SK-N-SH (cell line): ENCODE measurements around the gene SCN4B. TPM values are rescaled to one million over a fixed set of nuclear protein-coding genes. Genes with fewer than 3 reads are reported as not detected.

Experiments used
- CTCF ChIA-PET: fragments of 300-600, 350-600 bp; formaldehyde crosslinking; extraction: SDS; loops from one replicate; lab custom pipeline; 2021; lab: Yijun Ruan, JAX
- POLR2A ChIA-PET: fragments of 350-600 bp; sonication (Branson Sonifier 250); formaldehyde crosslinking; extraction: SDS; loops from one replicate; lab custom pipeline; 2020; ENCODE audit warnings: antibody characterized with exemption, inconsistent platforms; lab: Yijun Ruan, JAX
- DNase-seq: peaks from one replicate; pipeline ENCODE4 v3.0.0; 2012
- H2AFZ ChIP-seq: fragments of 200-600 bp; sonication (generic); 2 replicates; pipeline ENCODE4 v1.8.1; 2016; ENCODE audit warnings: antibody characterized with exemption, mild to moderate bottlenecking, low read depth
- H3F3A ChIP-seq: fragments of 200-600 bp; sonication (generic); replicated peaks from 2 replicates; pipeline ENCODE3; 2016; ENCODE audit warnings: antibody characterized with exemption, mild to moderate bottlenecking; ENCODE audit not compliant: insufficient read depth
- H3K27ac ChIP-seq, 2 experiments: fragments of 200-500 bp in 1 of 2; fragments of 200-600 bp in 1 of 2; sonication (Bioruptor generic) in 1 of 2; sonication (generic), shearing (Covaris generic) in 1 of 2; 2 replicates each; pipeline versions ENCODE4 v1.5.1 to v1.6.1; 2014 to 2016; ENCODE audit warnings: low read depth in 2 of 2, inconsistent platforms in 1 of 2, low read length in 1 of 2, mild to moderate bottlenecking in 1 of 2, mixed read lengths in 1 of 2
- H3K27me3 ChIP-seq: fragments of 200-600 bp; sonication (generic), shearing (Covaris generic); 2 replicates; pipeline ENCODE4 v1.6.1; 2016; ENCODE audit warnings: mixed run types; ENCODE audit not compliant: insufficient read depth
- H3K36me3 ChIP-seq, 2 experiments: fragments of 200-500 bp in 1 of 2; fragments of 200-600 bp in 1 of 2; sonication (Bioruptor generic) in 1 of 2; sonication (generic) in 1 of 2; replicated peaks in 1 of 2; 2 replicates each; pipeline versions ENCODE3 to v1.5.1; 2014 to 2016; ENCODE audit warnings: low read length in 1 of 2, mild to moderate bottlenecking in 1 of 2; ENCODE audit not compliant: insufficient read depth in 2 of 2, control insufficient read depth in 1 of 2
- H3K4me1 ChIP-seq, 2 experiments: fragments of 200-500 bp in 1 of 2; fragments of 200-600 bp in 1 of 2; sonication (Bioruptor generic) in 1 of 2; sonication (generic), shearing (Covaris generic) in 1 of 2; 2 replicates each; pipeline versions ENCODE4 v1.5.1 to v1.6.1; 2014 to 2016; ENCODE audit warnings: low read depth in 1 of 2, low read length in 1 of 2, mixed run types in 1 of 2; ENCODE audit not compliant: insufficient read depth in 2 of 2, control insufficient read depth in 1 of 2
- H3K4me2 ChIP-seq: fragments of 200-600 bp; sonication (generic), shearing (Covaris generic); 2 replicates; pipeline ENCODE4 v1.6.1; 2017; ENCODE audit warnings: mixed run types
- H3K4me3 ChIP-seq, 2 experiments: fragments of 200-500 bp in 1 of 2; fragments of 200-600 bp in 1 of 2; sonication (Bioruptor generic) in 1 of 2; sonication (generic), shearing (Covaris generic) in 1 of 2; 2 replicates each; pipeline versions ENCODE4 v1.5.1 to v1.8.1; 2014 to 2016; ENCODE audit warnings: low read depth in 2 of 2, inconsistent platforms in 1 of 2, low read length in 1 of 2, mild to moderate bottlenecking in 1 of 2, mixed read lengths in 1 of 2, moderate library complexity in 1 of 2
- H3K79me2 ChIP-seq: fragments of 200-600 bp; sonication (generic); 2 replicates; pipeline ENCODE4 v1.8.1; 2017; ENCODE audit warnings: mild to moderate bottlenecking; ENCODE audit not compliant: insufficient read depth
- H3K9ac ChIP-seq: fragments of 200-600 bp; sonication (generic); 2 replicates; pipeline ENCODE4 v1.6.1; 2017; ENCODE audit warnings: mixed run types
- H3K9me2 ChIP-seq: fragments of 200-600 bp; sonication (generic); 2 replicates; pipeline ENCODE4 v1.6.1; 2017; ENCODE audit warnings: mixed run types
- H3K9me3 ChIP-seq: fragments of 200-600 bp; sonication (generic); 2 replicates; pipeline ENCODE4 v1.6.1; 2017; ENCODE audit warnings: mixed run types, mild to moderate bottlenecking, moderate library complexity
- H4K20me1 ChIP-seq: fragments of 200-600 bp; sonication (generic); 2 replicates; pipeline ENCODE4 v1.6.1; 2017; ENCODE audit warnings: mild to moderate bottlenecking, mixed run types; ENCODE audit not compliant: insufficient read depth
- CHD2 ChIP-seq: fragments of 150-350 bp; IDR thresholded peaks from 2 replicates; pipeline ENCODE4 v1.6.1; 2018; ENCODE audit warnings: low read length; ENCODE audit not compliant: partially characterized antibody
- CTCF ChIP-seq: fragments of 200-600 bp; sonication (generic); IDR thresholded peaks from 2 replicates; pipeline ENCODE4 v1.6.1; 2017; ENCODE audit warnings: antibody characterized with exemption, mild to moderate bottlenecking, moderate library complexity
- EP300 ChIP-seq, 2 experiments: IDR thresholded peaks; 2 replicates each; pipeline versions ENCODE4 v1.4.0 to v1.6.1; 2012; ENCODE audit warnings: borderline replicate concordance in 1 of 2, low read depth in 1 of 2, low read length in 1 of 2
- EZH2phosphoT487 ChIP-seq: fragments of 200-600 bp; sonication (generic); IDR thresholded peaks from 2 replicates; pipeline ENCODE4 v1.6.1; 2017; ENCODE audit warnings: low read depth, mixed run types, mild to moderate bottlenecking, antibody characterized with exemption, moderate library complexity, borderline replicate concordance
- FOSL2 ChIP-seq: IDR thresholded peaks from 2 replicates; pipeline ENCODE4 v1.4.0; 2012; ENCODE audit warnings: low read depth, mild to moderate bottlenecking, moderate library complexity, borderline replicate concordance
- FOXJ3 ChIP-seq: sonication (generic); formaldehyde crosslinking; IDR thresholded peaks from 2 replicates; pipeline ENCODE4 v1.5.1; 2020; ENCODE audit warnings: mild to moderate bottlenecking, missing genetic modification reagents
- FOXM1 ChIP-seq: IDR thresholded peaks from 2 replicates; pipeline ENCODE4 v1.4.0; 2012; ENCODE audit warnings: low read depth, mild to moderate bottlenecking
- GABPA ChIP-seq: IDR thresholded peaks from 2 replicates; pipeline ENCODE4 v1.4.0; 2012; ENCODE audit warnings: low read depth, mild to moderate bottlenecking
- GATA2 ChIP-seq: sonication (generic); formaldehyde crosslinking; IDR thresholded peaks from 2 replicates; pipeline ENCODE4 v1.5.0; 2020; ENCODE audit warnings: mild to moderate bottlenecking, missing genetic modification reagents
- JUND ChIP-seq: IDR thresholded peaks from 2 replicates; pipeline ENCODE4 v1.4.0; 2012
- MAX ChIP-seq: IDR thresholded peaks from 2 replicates; pipeline ENCODE4 v1.4.0; 2012; ENCODE audit warnings: low read depth
- NFIC ChIP-seq: IDR thresholded peaks from 2 replicates; pipeline ENCODE4 v1.4.0; 2012; ENCODE audit warnings: borderline replicate concordance
- POLR2AphosphoS5 ChIP-seq: IDR thresholded peaks from 2 replicates; pipeline ENCODE4 v1.6.1; 2012; ENCODE audit warnings: low read depth, low read length
- RAD21 ChIP-seq: IDR thresholded peaks from 2 replicates; pipeline ENCODE4 v1.6.1; 2012; ENCODE audit warnings: mild to moderate bottlenecking, low read length
- REST ChIP-seq: IDR thresholded peaks from 2 replicates; pipeline ENCODE4 v1.6.1; 2012; ENCODE audit warnings: mild to moderate bottlenecking, low read depth, low read length, moderate library complexity
- RFX5 ChIP-seq: IDR thresholded peaks from 2 replicates; pipeline ENCODE4 v1.6.1; 2012; ENCODE audit warnings: mild to moderate bottlenecking, improper control_type of control experiment, low read length
- RXRA ChIP-seq: IDR thresholded peaks from 2 replicates; pipeline ENCODE4 v1.4.0; 2012; ENCODE audit warnings: low read depth, mild to moderate bottlenecking, borderline replicate concordance
- SIN3A ChIP-seq: IDR thresholded peaks from 2 replicates; pipeline ENCODE4 v1.6.1; 2012; ENCODE audit warnings: low read depth, mild to moderate bottlenecking, low read length, moderate library complexity, borderline replicate concordance
- TAF1 ChIP-seq: IDR thresholded peaks from 2 replicates; pipeline ENCODE4 v1.6.1; 2012; ENCODE audit warnings: low read depth, mild to moderate bottlenecking, low read length, moderate library complexity, borderline replicate concordance
- TCF12 ChIP-seq: IDR thresholded peaks from 2 replicates; pipeline ENCODE4 v1.4.0; 2012
- TEAD4 ChIP-seq: IDR thresholded peaks from 2 replicates; pipeline ENCODE4 v1.4.0; 2012; ENCODE audit warnings: mild to moderate bottlenecking, borderline replicate concordance; ENCODE audit not compliant: insufficient read depth
- USF1 ChIP-seq: IDR thresholded peaks from 2 replicates; pipeline ENCODE4 v1.4.0; 2012; ENCODE audit warnings: low read depth, borderline replicate concordance
- YY1 ChIP-seq: IDR thresholded peaks from 2 replicates; pipeline ENCODE4 v1.4.0; 2012; ENCODE audit warnings: low read depth, mild to moderate bottlenecking
- WGBS: methylation state at CpG from one replicate; pipeline ENCODE4 v1.1.6; 2017; ENCODE audit warnings: low lambda C conversion rate; 5-methylcytosine and 5-hydroxymethylcytosine counted together
- polyA plus RNA-seq, 3 experiments: library from polyadenylated mRNA; depleted of rRNA; stranded (reverse); fragments of >200 nt; gene quantifications; 2 replicates each; pipeline ENCODE4 v1.2.3, GENCODE V29; 2012

SCN4B gene
- polyA plus RNA-seq, 1 of the 3 experiments (the other 2 are of a cell fraction), result 1.2 TPM

GRCh38 chr11:118084656-118085055 is 68.0 kb downstream of the SCN4B start:
- CTCF ChIA-PET, result interaction anchor here (2.0 kb wide), 1 partner anchor 31 kb away, joined by 9 read pairs; no protein-coding TSS in a partner anchor
- DNase-seq, result no peak
- Histone ChIP-seq H4K20me1 (no peaks in the 10 kb centered on the region), H3K9ac (no peak overlapping the region), H3K4me1 (no peaks in the 10 kb centered on the region), H2AFZ (no peak overlapping the region), H3K36me3 (no peaks in the 10 kb centered on the region), H3F3A (no peaks in the 10 kb centered on the region), H3K4me3 (no peak overlapping the region), H3K27me3 (peaks cover 14% of the 10 kb centered on the region), H3K4me2 (no peak overlapping the region), H3K9me2 (no peaks in the 10 kb centered on the region), H3K9me3 (no peaks in the 10 kb centered on the region), H3K79me2 (no peaks in the 10 kb centered on the region), H3K27ac (no peak overlapping the region)
- no peak for TF ChIP-seq RAD21
- no peak for TF ChIP-seq FOXJ3 (CRISPR knock-in tag)
- TF ChIP-seq FOXM1, result no peak
- TF ChIP-seq GATA2, result no peak
- no peak for TF ChIP-seq FOSL2
- TF ChIP-seq TEAD4, result no peak
- TF ChIP-seq SIN3A, result no peak
- POLR2A ChIA-PET, result no interaction called here

- Histone ChIP-seq H3K36me3 (no peaks in the 10 kb centered on the region), H3K4me1 (no peaks in the 10 kb centered on the region), H3K27ac (no peak overlapping the region), H3K4me2 (no peak overlapping the region), H2AFZ (no peak overlapping the region), H3K9me3 (no peaks in the 10 kb centered on the region), H3F3A (no peaks in the 10 kb centered on the region), H3K27me3 (peaks cover 14% of the 10 kb centered on the region), H4K20me1 (no peaks in the 10 kb centered on the region), H3K4me3 (no peak overlapping the region), H3K79me2 (no peaks in the 10 kb centered on the region), H3K9me2 (no peaks in the 10 kb centered on the region), H3K9ac (no peak overlapping the region)
- 26% methylated on average over 4 of the region's 4 CpGs for WGBS
- DNase-seq, result no peak
- ChIA-PET POLR2A (no interaction called here), CTCF (interaction anchor here (1.2 to 2.0 kb wide), 2 partner anchors 13 to 31 kb away, joined by 3 to 9 read pairs; no protein-coding TSS in a partner anchor)
- no peak for TF ChIP-seq TAF1
- TF ChIP-seq RXRA, result no peak
- TF ChIP-seq EZH2phosphoT487, result no peak
- TF ChIP-seq GABPA, result no peak
- TF ChIP-seq POLR2AphosphoS5, result no peak
- no peak for TF ChIP-seq CHD2
- no peak for TF ChIP-seq MAX
- TF ChIP-seq REST, result no peak
- TF ChIP-seq RAD21, result no peak
- TF ChIP-seq NFIC, result no peak
- TF ChIP-seq RFX5, result no peak
- TF ChIP-seq TCF12, result no peak
- no peak for TF ChIP-seq YY1
- no peak for TF ChIP-seq FOXJ3 (CRISPR knock-in tag)
- no peak for TF ChIP-seq TEAD4
- no peak for TF ChIP-seq JUND
- no peak for TF ChIP-seq EP300 (IDR thresholded peaks at IDR 0.05; ENCODE audit: borderline replicate concordance in 1 of 2, low read depth in 1 of 2, low read length in 1 of 2)
- no peak for TF ChIP-seq CTCF
- no peak for TF ChIP-seq USF1
Observed at GRCh38 chr11:118084247-118084646, 68.4 kb downstream of the SCN4B start.
